Endothelial cell (in vitro differentiated cells): ENCODE measurements around the gene DDOST. TPM values are rescaled to one million over a fixed set of nuclear protein-coding genes. Genes with fewer than 3 reads are reported as not detected.

Experiments used
- DNase-seq: peaks from one replicate; pipeline ENCODE4 v3.0.0; 2021; ENCODE audit warnings: low spot score
- H3K27ac Mint-ChIP-seq: one replicate; pipeline ENCODE4 v1.8.0; 2021; ENCODE audit warnings: mixed read lengths, inconsistent platforms; ENCODE audit not compliant: unreplicated experiment
- H3K27me3 Mint-ChIP-seq: one replicate; pipeline ENCODE4 v1.8.0; 2021; ENCODE audit warnings: mild to moderate bottlenecking, moderate library complexity, mixed read lengths, inconsistent platforms; ENCODE audit not compliant: unreplicated experiment
- H3K36me3 Mint-ChIP-seq: one replicate; pipeline ENCODE4 v1.8.0; 2021; ENCODE audit warnings: mild to moderate bottlenecking, low read depth, mixed read lengths, inconsistent platforms; ENCODE audit not compliant: unreplicated experiment
- H3K4me1 Mint-ChIP-seq: one replicate; pipeline ENCODE4 v1.8.0; 2021; ENCODE audit warnings: mild to moderate bottlenecking, mixed read lengths, inconsistent platforms; ENCODE audit not compliant: unreplicated experiment
- H3K4me3 Mint-ChIP-seq: one replicate; pipeline ENCODE4 v1.8.0; 2021; ENCODE audit warnings: mild to moderate bottlenecking, mixed read lengths, inconsistent platforms; ENCODE audit not compliant: unreplicated experiment
- H3K9me3 Mint-ChIP-seq: one replicate; pipeline ENCODE4 v1.8.0; 2021; ENCODE audit warnings: mixed read lengths, inconsistent platforms; ENCODE audit not compliant: unreplicated experiment
- CTCF ChIP-seq: fragments of 200-600 bp; sonication (generic); IDR thresholded peaks from one replicate; pipeline ENCODE4 v1.5.0; 2021; ENCODE audit warnings: antibody characterized with exemption; ENCODE audit not compliant: unreplicated experiment
- total RNA-seq: library from RNA; stranded (reverse); fragmentation: NEBNext Ultra II Directional; extraction: Animal tissue kit (Norgen Biotek cat#: 25700); gene quantifications from one replicate; pipeline ENCODE4 v1.2.1, GENCODE V29; 2021; ENCODE audit not compliant: unreplicated experiment

The DDOST gene
- total RNA-seq, 1 donor from 2014 or later: 235 TPM

GRCh38 chr1:20641975-20642374, 19.2 kb downstream of the DDOST start:
- H3K36me3 Mint-ChIP-seq: peaks cover 20% of the 10 kb centered on the region
- TF ChIP-seq CTCF: no peak
- H3K9me3 Mint-ChIP-seq: no peaks in the 10 kb centered on the region
- no peak overlapping the region for H3K27ac Mint-ChIP-seq
- no peaks in the 10 kb centered on the region for H3K4me1 Mint-ChIP-seq
- no peak for DNase-seq
- no peak overlapping the region for H3K4me3 Mint-ChIP-seq
- peaks cover 2% of the 10 kb centered on the region for H3K27me3 Mint-ChIP-seq

- peak; percentile 90 for TF ChIP-seq CTCF
- H3K9me3 Mint-ChIP-seq: no peaks in the 10 kb centered on the region
- peaks cover 2% of the 10 kb centered on the region for H3K27me3 Mint-ChIP-seq
- peaks cover 25% of the 10 kb centered on the region for H3K36me3 Mint-ChIP-seq
- no peak overlapping the region for H3K4me3 Mint-ChIP-seq
- no peak overlapping the region for H3K27ac Mint-ChIP-seq
- peak; percentile 59 for DNase-seq
- H3K4me1 Mint-ChIP-seq: no peaks in the 10 kb centered on the region
Observed at GRCh38 chr1:20640183-20640597, 21.0 kb downstream of the DDOST start.

- Mint-ChIP-seq H3K36me3 (peaks cover 21% of the 10 kb centered on the region), H3K27me3 (peaks cover 2% of the 10 kb centered on the region), H3K4me1 (peaks cover 2% of the 10 kb centered on the region), H3K9me3 (no peaks in the 10 kb centered on the region), H3K4me3 (peak overlapping the region; percentile 26), H3K27ac (no peak overlapping the region)
- no peak for DNase-seq
- TF ChIP-seq CTCF: no peak
Observed at GRCh38 chr1:20636785-20637347, 24.3 kb downstream of the DDOST start.

- TF ChIP-seq CTCF: no peak
- peak; percentile 15 for DNase-seq
- Mint-ChIP-seq H3K4me1 (peaks cover 2% of the 10 kb centered on the region), H3K27me3 (no peaks in the 10 kb centered on the region), H3K4me3 (peak overlapping the region; percentile 91), H3K9me3 (no peaks in the 10 kb centered on the region), H3K36me3 (peaks cover 5% of the 10 kb centered on the region), H3K27ac (no peak overlapping the region)
Observed at GRCh38 chr1:20634594-20635084, 26.5 kb downstream of the DDOST start.

- no peak for DNase-seq
- no peaks in the 10 kb centered on the region for H3K9me3 Mint-ChIP-seq
- peak overlapping the region; percentile 52 for H3K27ac Mint-ChIP-seq
Observed at GRCh38 chr1:20634065-20634593, 27.0 kb downstream of the DDOST start.

More at GRCh38 chr1:20634065-20634593, 27.0 kb downstream of the DDOST start:
- H3K4me3 Mint-ChIP-seq: peak overlapping the region; percentile 91
- no peak for TF ChIP-seq CTCF
- peaks cover 5% of the 10 kb centered on the region for H3K36me3 Mint-ChIP-seq
- no peaks in the 10 kb centered on the region for H3K27me3 Mint-ChIP-seq
- peaks cover 2% of the 10 kb centered on the region for H3K4me1 Mint-ChIP-seq
